Smooth muscle cell of the coronary artery (primary cell): Measurements from ENCODE around the gene TFCP2. TPM values are rescaled to one million over a fixed set of nuclear protein-coding genes. Genes with fewer than 3 reads are reported as not detected.

Source experiments
- total RNA-seq: library from RNA; depleted of rRNA; stranded (reverse); fragments of >200 nt; gene quantifications from 2 replicates; pipeline ENCODE4 v1.2.3, GENCODE V29; 2014; ENCODE audit warnings: low replicate concordance

The TFCP2 gene
- 4.3 and 7.1 TPM in 2 replicates for total RNA-seq

GRCh38 chr12:51172515-51173431 lies at the start of gene TFCP2:
Gene TFCP2, minus strand, starts transcription at chr12:51173135. Its CDS starts 713 bp downstream, at chr12:51172422.

GRCh38 chr12:51217968-51218606 lies 45.2 kb upstream of the TFCP2 start, which contains the start of gene POU6F1:
Gene POU6F1, minus strand, starts transcription at chr12:51218062. Its CDS starts 11,226 bp downstream, at chr12:51206836.

GRCh38 chr12:51083126-51083833 lies 89.7 kb downstream of the TFCP2 start, which contains the start of gene CSRNP2:
Gene CSRNP2, minus strand, starts transcription at chr12:51083596. Its CDS starts 7,035 bp downstream, at chr12:51076561.

GRCh38 chr12:51047655-51048540 lies 125.0 kb downstream of the TFCP2 start, which contains the start of gene LETMD1:
Gene LETMD1, plus strand, starts transcription at chr12:51048327. Its CDS starts 30 bp downstream, at chr12:51048357.

Other genes starting within 250 kb of the TFCP2 start
- gene HIGD1C, start 220.6 kb downstream of the TFCP2 start, total RNA-seq = not detected in 2 replicates
- 59.9 and 60.4 TPM in 2 replicates for gene SLC11A2, start 146.8 kb downstream of the TFCP2 start, total RNA-seq
- gene LETMD1, start 124.8 kb downstream of the TFCP2 start, total RNA-seq = 31.0 and 46.6 TPM in 2 replicates
- gene CSRNP2, start 89.5 kb downstream of the TFCP2 start, total RNA-seq = 8.9 and 11.8 TPM in 2 replicates
- gene POU6F1, start 44.9 kb upstream of the TFCP2 start, total RNA-seq = 0.47 and 1.5 TPM in 2 replicates
- gene DAZAP2, start 65.7 kb upstream of the TFCP2 start, total RNA-seq = 40.5 and 51.3 TPM in 2 replicates
- 5.4 and 6.8 TPM in 2 replicates for gene SMAGP, start 97.3 kb upstream of the TFCP2 start, total RNA-seq
- not detected in 2 replicates for gene BIN2, start 151.0 kb upstream of the TFCP2 start, total RNA-seq
- gene CELA1, start 173.5 kb upstream of the TFCP2 start, total RNA-seq = not detected in 2 replicates
- gene GALNT6, start 218.3 kb upstream of the TFCP2 start, total RNA-seq = 0.75 and 4.7 TPM in 2 replicates